Neural cell (in vitro differentiated cells): ENCODE data around the gene XG.

Source experiments
- EP300 ChIP-seq: fragments of 450-650 bp; conservative IDR thresholded peaks from 2 replicates; pipeline ENCODE4 v1.6.1; 2014; ENCODE audit warnings: antibody characterized with exemption, mild to moderate bottlenecking, moderate library complexity; ENCODE audit not compliant: poor library complexity, severe bottlenecking
- MXI1 ChIP-seq: fragments of 450-650 bp; conservative IDR thresholded peaks from 2 replicates; pipeline ENCODE4 v1.6.1; 2014; ENCODE audit warnings: antibody characterized with exemption, mild to moderate bottlenecking; ENCODE audit not compliant: poor library complexity, severe bottlenecking
- POLR2AphosphoS5 ChIP-seq: IDR thresholded peaks from 2 replicates; pipeline ENCODE4 v1.6.1; 2012
- TF ChIP-seq, protein P1 (sequence below): fragments of 450-650 bp; IDR thresholded peaks from 2 replicates; pipeline ENCODE4 v1.5.1; 2014; ENCODE audit warnings: antibody characterized with exemption, mild to moderate bottlenecking, moderate library complexity; ENCODE audit not compliant: poor library complexity, severe bottlenecking

DNA sequence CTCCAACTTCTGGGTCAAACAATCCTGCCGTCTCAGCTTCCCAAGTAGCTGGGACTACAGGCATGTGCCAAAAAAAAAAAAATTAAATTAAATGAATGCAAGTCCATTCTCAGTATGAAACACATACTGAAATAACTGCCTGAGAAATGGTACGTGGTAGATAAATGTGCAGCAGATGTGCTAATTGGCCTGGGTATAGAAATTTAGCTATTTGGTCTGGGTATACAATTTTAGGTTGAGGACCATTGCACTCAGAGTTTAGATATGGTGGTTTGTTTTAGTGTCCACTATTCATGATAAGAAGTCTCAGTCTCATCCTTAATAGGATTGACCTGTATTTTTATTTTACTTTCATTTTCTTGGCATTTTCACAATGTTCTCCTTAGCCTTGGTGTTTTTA, 86.1 kb downstream of the XG start:
- TF ChIP-seq, protein P1, sequence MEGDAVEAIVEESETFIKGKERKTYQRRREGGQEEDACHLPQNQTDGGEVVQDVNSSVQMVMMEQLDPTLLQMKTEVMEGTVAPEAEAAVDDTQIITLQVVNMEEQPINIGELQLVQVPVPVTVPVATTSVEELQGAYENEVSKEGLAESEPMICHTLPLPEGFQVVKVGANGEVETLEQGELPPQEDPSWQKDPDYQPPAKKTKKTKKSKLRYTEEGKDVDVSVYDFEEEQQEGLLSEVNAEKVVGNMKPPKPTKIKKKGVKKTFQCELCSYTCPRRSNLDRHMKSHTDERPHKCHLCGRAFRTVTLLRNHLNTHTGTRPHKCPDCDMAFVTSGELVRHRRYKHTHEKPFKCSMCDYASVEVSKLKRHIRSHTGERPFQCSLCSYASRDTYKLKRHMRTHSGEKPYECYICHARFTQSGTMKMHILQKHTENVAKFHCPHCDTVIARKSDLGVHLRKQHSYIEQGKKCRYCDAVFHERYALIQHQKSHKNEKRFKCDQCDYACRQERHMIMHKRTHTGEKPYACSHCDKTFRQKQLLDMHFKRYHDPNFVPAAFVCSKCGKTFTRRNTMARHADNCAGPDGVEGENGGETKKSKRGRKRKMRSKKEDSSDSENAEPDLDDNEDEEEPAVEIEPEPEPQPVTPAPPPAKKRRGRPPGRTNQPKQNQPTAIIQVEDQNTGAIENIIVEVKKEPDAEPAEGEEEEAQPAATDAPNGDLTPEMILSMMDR, result no peak
- no peak for TF ChIP-seq POLR2AphosphoS5
- no peak for TF ChIP-seq MXI1
- no peak for TF ChIP-seq EP300
